Activated CD4-positive, alpha-beta T cell treated with anti-CD3 and anti-CD28 coated beads for 36 hours (primary cell): ENCODE results near the gene USP49. TPM values are rescaled to one million over a fixed set of nuclear protein-coding genes. Genes with fewer than 3 reads are reported as not detected.
"Not testable (repeated sequence)": the region's sequence is repeated elsewhere in the genome, so short reads cannot be mapped to it uniquely, and the experiment has no call there.

Source experiments
- ATAC-seq: fragments of 200-7000 bp; cut with Tn5 transposase; one replicate; pipeline ENCODE4 v1.10.0; 2021; ENCODE audit warnings: mild to moderate bottlenecking, moderate library complexity
- CTCF ChIA-PET: fragments of 350-600 bp; sonication (Branson Sonifier 250); formaldehyde crosslinking; loops from one replicate; lab custom pipeline; 2021; ENCODE audit warnings: antibody characterized with exemption; lab: Charles Lee
- POLR2A ChIA-PET: fragments of 350-600 bp; sonication (Branson Sonifier 250); formaldehyde crosslinking; loops from one replicate; lab custom pipeline; 2021; ENCODE audit warnings: antibody characterized with exemption, inconsistent platforms; lab: Charles Lee
- DNase-seq: peaks from one replicate; pipeline ENCODE4 v3.0.0-alpha.2; 2020
- H3K27ac Mint-ChIP-seq: one replicate; pipeline ENCODE4 v1.8.0; 2021; ENCODE audit warnings: mixed read lengths
- H3K27me3 Mint-ChIP-seq: one replicate; pipeline ENCODE4 v1.8.0; 2021; ENCODE audit warnings: mixed read lengths
- H3K36me3 Mint-ChIP-seq: one replicate; pipeline ENCODE4 v1.8.0; 2021; ENCODE audit warnings: low read depth, mixed read lengths
- H3K4me1 Mint-ChIP-seq: one replicate; pipeline ENCODE4 v1.8.0; 2021; ENCODE audit warnings: mixed read lengths
- H3K4me3 Mint-ChIP-seq: one replicate; pipeline ENCODE4 v1.8.0; 2021; ENCODE audit warnings: mild to moderate bottlenecking, moderate library complexity, mixed read lengths
- H3K9me3 Mint-ChIP-seq: one replicate; pipeline ENCODE4 v1.8.0; 2021; ENCODE audit warnings: low read depth, mixed read lengths
- intact Hi-C, 2 experiments: fragments of 100-400 bp; cut with DNase I in 1 of 2; cut with micrococcal nuclease in 1 of 2; formaldehyde crosslinking; loops; one replicate each; pipeline versions ENCODE4 v1.14.2 to v1.15.1; 2022 to 2024; cut with DNase I, micrococcal nuclease
- total RNA-seq, 2 experiments: library from RNA; stranded (reverse); gene quantifications; one replicate each; pipeline ENCODE4 v1.2.3, GENCODE V29; 2021

USP49 gene
- total RNA-seq, 2 experiments from 2014 or later = 5.6 to 7.3 TPM

- ATAC-seq (no peak), DNase-seq (no peak)
- intact Hi-C loops = no loop called here
- Mint-ChIP-seq H3K27ac (no peak overlapping the region), H3K36me3 (no peaks in the 10 kb centered on the region), H3K4me3 (no peak overlapping the region), H3K4me1 (peaks cover 3% of the 10 kb centered on the region), H3K27me3 (no peaks in the 10 kb centered on the region), H3K9me3 (no peaks in the 10 kb centered on the region)
- CTCF ChIA-PET = interaction anchor here (1.1 kb wide), 1 partner anchor 18 kb away, joined by 3 read pairs; no protein-coding TSS in a partner anchor
- POLR2A ChIA-PET = no interaction called here
These were observed 79.6 kb downstream of the USP49 start for GRCh38 chr6:41815587-41815986.

DNA sequence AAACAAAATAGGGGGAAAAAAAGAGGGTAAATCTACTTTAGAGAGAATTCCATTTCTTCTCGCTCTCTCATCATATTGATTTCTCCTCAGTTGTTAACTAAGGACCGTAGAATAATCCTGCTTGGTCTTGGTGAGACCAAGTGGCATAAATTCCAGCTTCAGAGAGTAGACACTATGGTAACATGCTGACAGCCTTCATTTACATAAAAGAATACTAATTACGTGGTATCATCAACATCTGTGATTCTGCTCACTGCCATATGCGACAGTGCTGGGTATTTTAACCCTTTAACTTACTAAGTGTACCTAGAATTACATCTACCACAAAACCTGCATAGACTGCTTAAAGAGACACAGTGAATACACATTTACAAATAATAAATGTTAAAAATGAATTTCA is 80.5 kb downstream of the USP49 start:
- H3K27me3 Mint-ChIP-seq = no peaks in the 10 kb centered on the region
- POLR2A ChIA-PET = no interaction called here
- peaks cover 3% of the 10 kb centered on the region for H3K4me1 Mint-ChIP-seq
- no peak for DNase-seq
- H3K9me3 Mint-ChIP-seq = no peaks in the 10 kb centered on the region
- intact Hi-C loops = no loop called here
- CTCF ChIA-PET = interaction anchor here (1.5 kb wide), 1 partner anchor 10 kb away, joined by 5 read pairs; no protein-coding TSS in a partner anchor
- no peak for ATAC-seq
- H3K27ac Mint-ChIP-seq = no peak overlapping the region
- H3K4me3 Mint-ChIP-seq = no peak overlapping the region
- H3K36me3 Mint-ChIP-seq = no peaks in the 10 kb centered on the region

GRCh38 chr6:41813956-41814355 is 81.2 kb downstream of the USP49 start:
- H3K9me3 Mint-ChIP-seq = no peaks in the 10 kb centered on the region
- no peak for ATAC-seq
- H3K27ac Mint-ChIP-seq = no peak overlapping the region
- DNase-seq = no peak
- ChIA-PET POLR2A (interaction anchor here (0.5 kb wide), 1 partner anchor 300 kb away, joined by 3 read pairs; no protein-coding TSS in a partner anchor), CTCF (interaction anchor here (1.5 kb wide), 1 partner anchor 10 kb away, joined by 5 read pairs; no protein-coding TSS in a partner anchor)
- H3K27me3 Mint-ChIP-seq = no peaks in the 10 kb centered on the region
- intact Hi-C loops = no loop called here
- H3K36me3 Mint-ChIP-seq = no peaks in the 10 kb centered on the region
- H3K4me1 Mint-ChIP-seq = peaks cover 3% of the 10 kb centered on the region
- no peak overlapping the region for H3K4me3 Mint-ChIP-seq

DNA sequence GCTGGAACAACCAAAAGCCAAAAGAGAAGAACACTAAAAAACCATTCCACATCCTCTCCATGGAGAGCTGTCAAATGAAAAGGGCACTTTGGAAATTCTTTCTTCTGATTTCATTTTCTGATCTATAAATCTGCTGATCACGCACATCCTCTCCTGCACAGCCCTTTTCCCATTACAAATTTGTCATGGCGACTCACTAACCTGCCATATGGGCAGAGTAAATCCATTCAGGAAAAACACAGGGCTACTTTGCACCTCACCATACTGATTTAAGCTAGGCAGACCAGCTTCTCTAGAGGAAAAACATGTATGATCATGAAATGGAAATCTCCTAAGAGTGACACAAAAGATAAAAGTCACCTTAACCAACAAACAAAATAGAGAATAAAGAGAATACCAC is 81.7 kb downstream of the USP49 start:
- Mint-ChIP-seq H3K36me3 (no peaks in the 10 kb centered on the region), H3K27me3 (no peaks in the 10 kb centered on the region), H3K4me1 (peaks cover 3% of the 10 kb centered on the region), H3K4me3 (no peak overlapping the region), H3K9me3 (no peaks in the 10 kb centered on the region), H3K27ac (no peak overlapping the region)
- ChIA-PET POLR2A (interaction anchor here (0.6 kb wide), 1 partner anchor 11 kb away, joined by 4 read pairs; no protein-coding TSS in a partner anchor), CTCF (interaction anchor here (0.7 kb wide), 1 partner anchor 33 kb away, joined by 3 read pairs; no protein-coding TSS in a partner anchor)
- intact Hi-C loops = no loop called here
- DNase-seq (no peak), ATAC-seq (no peak)

DNA sequence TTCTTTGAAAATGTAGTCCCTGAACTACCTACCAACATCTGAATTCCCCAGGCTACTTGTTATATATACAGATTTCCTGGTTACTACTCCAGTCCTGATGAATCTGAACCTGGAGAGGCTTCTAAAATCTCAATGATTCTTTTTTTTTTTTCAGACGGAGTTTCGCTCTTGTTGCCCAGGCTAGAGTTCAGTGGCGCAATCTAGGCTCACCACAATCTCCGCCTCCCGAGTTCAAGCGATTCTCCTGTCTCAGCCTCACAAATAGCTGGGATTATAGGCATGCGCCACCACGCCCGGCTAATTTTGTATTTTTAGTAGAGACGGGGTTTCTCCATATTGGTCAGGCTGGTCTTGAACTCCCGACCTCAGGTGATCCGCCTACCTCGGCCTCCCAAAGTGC is 83.2 kb downstream of the USP49 start:
- H3K9me3 Mint-ChIP-seq, H3K4me3 Mint-ChIP-seq, ATAC-seq, H3K4me1 Mint-ChIP-seq, DNase-seq, H3K27ac Mint-ChIP-seq, intact Hi-C loops, POLR2A ChIA-PET, H3K36me3 Mint-ChIP-seq, H3K27me3 Mint-ChIP-seq, CTCF ChIA-PET: not testable (repeated sequence)

DNA sequence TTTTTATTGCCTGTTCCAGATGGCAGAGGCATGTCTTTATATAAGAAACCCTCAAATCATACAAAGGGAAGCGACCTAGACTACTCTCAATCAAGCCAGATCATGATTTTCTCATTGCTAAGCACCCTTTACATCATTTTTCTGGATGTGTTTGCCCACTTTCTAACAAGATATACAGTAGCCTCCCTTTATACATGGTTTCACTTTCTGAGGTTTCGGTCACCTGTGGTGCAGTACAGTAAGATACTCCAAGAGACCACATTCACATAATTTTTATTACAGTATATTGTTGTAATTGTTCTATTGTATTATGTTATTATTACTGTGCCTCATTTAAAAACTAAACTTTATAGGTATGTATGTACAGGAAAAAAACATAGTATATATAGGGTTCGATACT is 84.1 kb downstream of the USP49 start:
- Mint-ChIP-seq H3K27ac (no peak overlapping the region), H3K4me3 (no peak overlapping the region), H3K27me3 (no peaks in the 10 kb centered on the region), H3K9me3 (no peaks in the 10 kb centered on the region), H3K4me1 (peaks cover 2% of the 10 kb centered on the region), H3K36me3 (no peaks in the 10 kb centered on the region)
- DNase-seq (no peak), ATAC-seq (no peak)
- CTCF ChIA-PET = no interaction called here
- POLR2A ChIA-PET = no interaction called here
- intact Hi-C loops = no loop called here

DNA sequence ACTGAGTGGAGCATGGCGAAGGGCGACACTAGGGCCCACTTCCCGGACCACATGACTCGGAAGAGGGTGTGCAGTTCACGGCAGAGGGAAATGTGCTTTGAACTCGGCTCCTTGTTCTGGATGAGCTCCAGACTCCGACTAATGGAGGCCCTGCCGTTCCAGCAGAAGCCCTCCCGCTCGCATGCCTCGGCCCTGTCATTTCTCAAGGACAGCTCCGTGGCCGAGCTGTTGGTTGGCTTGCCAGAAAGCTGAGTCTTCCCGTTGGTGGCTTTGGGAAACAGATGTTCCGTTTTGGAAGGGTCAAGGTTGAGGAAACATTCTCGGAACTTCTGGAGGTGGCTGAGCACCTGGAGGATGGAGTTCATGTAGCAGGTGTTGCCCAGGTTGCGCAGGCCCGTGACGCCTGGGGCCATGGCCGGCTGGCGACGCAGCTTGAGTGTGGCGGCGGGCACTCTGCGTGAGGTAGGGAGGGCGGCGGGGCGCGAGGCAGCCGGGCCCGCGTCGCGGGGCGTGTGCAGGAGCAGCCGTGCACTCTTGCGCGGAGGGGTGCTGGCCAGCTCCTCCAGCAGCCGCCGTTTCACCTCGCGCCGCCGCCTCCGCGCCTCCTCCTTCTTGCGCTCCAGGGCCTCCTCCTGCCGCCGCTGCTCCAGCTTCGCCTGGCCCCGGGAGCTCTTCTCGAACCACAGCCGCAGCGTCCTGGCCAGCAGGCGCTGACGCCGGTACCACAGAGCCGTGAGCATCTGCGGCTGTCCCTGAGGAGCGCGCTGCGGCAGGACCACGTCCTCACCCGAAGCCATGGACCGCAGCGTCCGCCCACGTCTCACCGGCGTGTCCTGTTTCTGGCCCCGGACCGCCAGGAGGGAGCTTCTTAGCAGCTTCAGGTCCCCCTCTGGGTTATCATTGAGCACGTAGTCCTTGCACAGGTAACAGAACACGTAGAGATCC is 89.1 kb downstream of the USP49 start:
- Mint-ChIP-seq H3K4me3 (no peak overlapping the region), H3K9me3 (no peaks in the 10 kb centered on the region), H3K36me3 (no peaks in the 10 kb centered on the region), H3K4me1 (no peaks in the 10 kb centered on the region), H3K27ac (no peak overlapping the region), H3K27me3 (no peaks in the 10 kb centered on the region)
- intact Hi-C loops = no loop called here
- ATAC-seq (no peak), DNase-seq (no peak)
- CTCF ChIA-PET = interaction anchor here (0.6 kb wide), 1 partner anchor 22 kb away, joined by 3 read pairs; no protein-coding TSS in a partner anchor
- POLR2A ChIA-PET = no interaction called here

DNA sequence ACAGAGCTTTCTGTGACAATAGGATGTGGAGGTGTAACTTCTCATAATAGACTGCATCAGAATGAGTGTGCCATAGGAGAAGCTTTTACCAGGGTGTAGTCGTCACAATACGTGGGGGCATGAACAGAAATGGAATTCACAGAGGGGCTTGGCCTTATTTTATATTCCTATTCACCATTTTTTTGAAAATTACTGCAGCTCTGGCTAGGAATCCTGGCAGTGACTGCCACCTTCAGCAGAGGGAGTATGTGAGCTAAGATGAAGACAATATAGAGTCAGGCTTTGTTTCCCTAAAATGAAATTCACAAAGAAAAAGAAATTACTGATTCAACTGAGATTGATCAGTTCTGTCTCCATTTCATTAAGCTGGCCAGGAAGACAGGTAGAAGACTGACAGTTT is 93.8 kb downstream of the USP49 start:
- H3K27ac Mint-ChIP-seq = no peak overlapping the region
- H3K27me3 Mint-ChIP-seq = no peaks in the 10 kb centered on the region
- intact Hi-C loops = no loop called here
- ChIA-PET CTCF (interaction anchor here (0.5 to 1.2 kb wide), 5 partner anchors 33 to 1251 kb away, joined by 3 to 6 read pairs (median 4); no protein-coding TSS in a partner anchor), POLR2A (interaction anchor here (0.7 kb wide), 1 partner anchor 248 kb away, joined by 4 read pairs; no protein-coding TSS in a partner anchor)
- ATAC-seq (no peak), DNase-seq (no peak)
- H3K36me3 Mint-ChIP-seq = peaks cover 2% of the 10 kb centered on the region
- no peaks in the 10 kb centered on the region for H3K9me3 Mint-ChIP-seq
- H3K4me3 Mint-ChIP-seq = no peak overlapping the region
- peaks cover 2% of the 10 kb centered on the region for H3K4me1 Mint-ChIP-seq

DNA sequence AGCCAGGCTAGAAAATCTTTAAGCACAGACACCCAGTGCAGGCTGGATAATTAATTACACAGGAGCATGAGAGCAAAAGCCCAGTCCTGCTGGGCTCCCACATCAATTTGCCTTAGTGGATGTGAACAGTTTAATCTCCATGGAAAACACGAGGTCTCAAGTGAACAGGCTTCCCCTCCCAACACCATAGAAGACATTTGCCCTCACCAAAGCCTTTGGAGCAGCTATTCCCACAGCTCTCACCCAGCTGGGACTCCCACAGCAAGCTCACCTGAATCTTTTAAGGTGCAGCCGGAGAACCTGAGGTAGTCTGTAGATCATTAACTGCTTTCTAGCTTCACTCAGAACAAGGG is 95.6 kb downstream of the USP49 start:
- Mint-ChIP-seq H3K27me3 (no peaks in the 10 kb centered on the region), H3K4me1 (peaks cover 5% of the 10 kb centered on the region), H3K27ac (no peak overlapping the region), H3K36me3 (peaks cover 4% of the 10 kb centered on the region), H3K9me3 (no peaks in the 10 kb centered on the region), H3K4me3 (no peak overlapping the region)
- ATAC-seq = no peak
- no peak for DNase-seq
- CTCF ChIA-PET = interaction anchor here (1.1 kb wide), 1 partner anchor 25 kb away, joined by 3 read pairs; no protein-coding TSS in a partner anchor
- intact Hi-C loops = no loop called here
- POLR2A ChIA-PET = no interaction called here

DNA sequence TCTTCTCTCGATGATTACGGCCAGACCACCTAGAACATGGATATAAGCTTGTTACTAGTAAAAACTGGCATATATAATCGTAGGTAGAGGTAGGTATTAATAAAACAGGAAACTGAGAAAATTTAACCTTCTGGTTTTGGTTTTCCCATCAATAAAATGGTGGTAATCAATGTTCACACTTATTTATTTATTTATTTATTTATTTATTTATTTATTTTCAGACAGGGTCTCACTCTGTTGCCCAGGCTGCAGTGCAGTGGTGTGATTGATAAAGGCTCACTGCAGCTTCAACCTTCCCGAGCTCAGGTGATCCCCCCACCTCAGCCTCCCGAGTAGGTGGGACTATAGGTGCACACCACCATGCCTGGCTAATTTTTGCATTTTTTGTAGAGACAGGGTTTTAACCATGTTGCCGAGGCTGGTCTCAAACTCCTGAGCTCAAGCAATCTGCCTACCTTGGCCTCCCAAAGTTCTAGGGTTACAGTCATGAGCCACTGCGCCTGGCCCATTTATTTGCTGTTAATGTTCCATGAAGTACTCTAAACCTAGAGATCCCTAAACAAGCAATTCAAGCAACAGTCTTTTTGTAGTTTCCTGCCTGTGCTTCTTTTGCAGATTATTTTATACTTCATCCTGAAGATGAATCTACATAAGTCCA is 96.1 kb downstream of the USP49 start:
- no peak overlapping the region for H3K27ac Mint-ChIP-seq
- no peak for ATAC-seq
- POLR2A ChIA-PET = no interaction called here

DNA sequence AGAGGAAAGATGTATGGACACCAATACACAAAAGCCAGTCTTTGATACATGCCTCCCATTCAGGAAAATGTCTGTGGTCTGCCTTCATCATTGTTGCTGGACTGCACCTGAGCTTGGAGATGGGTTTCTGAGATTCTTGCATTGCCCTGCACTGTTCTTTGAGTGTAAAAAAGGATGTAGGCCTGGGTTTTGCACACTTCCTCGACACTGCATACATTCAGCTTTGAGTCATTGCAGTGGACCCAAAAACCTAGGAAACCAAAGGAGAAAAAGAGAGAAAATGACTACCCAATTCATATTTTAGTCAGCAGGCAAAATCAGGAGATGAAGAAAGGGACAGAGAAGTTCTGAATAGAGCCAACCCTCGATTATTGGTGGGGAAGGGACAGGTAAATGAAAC is 98.7 kb downstream of the USP49 start:
- Mint-ChIP-seq H3K9me3 (no peaks in the 10 kb centered on the region), H3K4me3 (no peak overlapping the region), H3K36me3 (peaks cover 15% of the 10 kb centered on the region), H3K27ac (peak overlapping the region; percentile 47), H3K27me3 (no peaks in the 10 kb centered on the region), H3K4me1 (peaks cover 9% of the 10 kb centered on the region)
- intact Hi-C loops = no loop called here
- DNase-seq (no peak), ATAC-seq (no peak)
- ChIA-PET POLR2A (no interaction called here), CTCF (interaction anchor here (1.6 to 1.8 kb wide), 2 partner anchors 12 to 419 kb away, joined by 4 to 5 read pairs; no protein-coding TSS in a partner anchor)

More for the DNA sequence above, 96.1 kb downstream of the USP49 start:
- DNase-seq = no peak
- Mint-ChIP-seq H3K36me3 (peaks cover 4% of the 10 kb centered on the region), H3K4me1 (peaks cover 5% of the 10 kb centered on the region), H3K27me3 (no peaks in the 10 kb centered on the region), H3K9me3 (no peaks in the 10 kb centered on the region), H3K4me3 (no peak overlapping the region)
- CTCF ChIA-PET = interaction anchor here (0.7 kb wide), 1 partner anchor 94 kb away, joined by 4 read pairs; no protein-coding TSS in a partner anchor
- intact Hi-C loops = no loop called here
